ENCODE data around the gene ARRB1.

DNA sequence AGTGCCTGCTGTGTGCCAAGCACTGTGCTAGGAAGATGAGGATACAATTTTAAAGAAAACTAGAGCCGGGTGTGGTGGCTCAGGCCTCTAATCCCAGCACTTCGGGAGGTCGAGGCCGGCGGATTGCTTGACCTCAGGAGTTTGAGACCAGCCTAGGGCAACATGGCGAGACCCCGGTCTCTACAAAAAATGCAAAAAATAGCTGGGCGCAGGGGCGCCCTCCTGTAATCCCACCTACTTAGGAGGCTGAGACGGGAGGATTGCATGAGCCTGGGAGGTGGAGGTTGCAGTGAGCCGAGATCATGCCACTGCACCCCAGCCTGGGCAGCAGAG, 102.6 kb downstream of the ARRB1 start:
- TF ChIP-seq, protein P1, sequence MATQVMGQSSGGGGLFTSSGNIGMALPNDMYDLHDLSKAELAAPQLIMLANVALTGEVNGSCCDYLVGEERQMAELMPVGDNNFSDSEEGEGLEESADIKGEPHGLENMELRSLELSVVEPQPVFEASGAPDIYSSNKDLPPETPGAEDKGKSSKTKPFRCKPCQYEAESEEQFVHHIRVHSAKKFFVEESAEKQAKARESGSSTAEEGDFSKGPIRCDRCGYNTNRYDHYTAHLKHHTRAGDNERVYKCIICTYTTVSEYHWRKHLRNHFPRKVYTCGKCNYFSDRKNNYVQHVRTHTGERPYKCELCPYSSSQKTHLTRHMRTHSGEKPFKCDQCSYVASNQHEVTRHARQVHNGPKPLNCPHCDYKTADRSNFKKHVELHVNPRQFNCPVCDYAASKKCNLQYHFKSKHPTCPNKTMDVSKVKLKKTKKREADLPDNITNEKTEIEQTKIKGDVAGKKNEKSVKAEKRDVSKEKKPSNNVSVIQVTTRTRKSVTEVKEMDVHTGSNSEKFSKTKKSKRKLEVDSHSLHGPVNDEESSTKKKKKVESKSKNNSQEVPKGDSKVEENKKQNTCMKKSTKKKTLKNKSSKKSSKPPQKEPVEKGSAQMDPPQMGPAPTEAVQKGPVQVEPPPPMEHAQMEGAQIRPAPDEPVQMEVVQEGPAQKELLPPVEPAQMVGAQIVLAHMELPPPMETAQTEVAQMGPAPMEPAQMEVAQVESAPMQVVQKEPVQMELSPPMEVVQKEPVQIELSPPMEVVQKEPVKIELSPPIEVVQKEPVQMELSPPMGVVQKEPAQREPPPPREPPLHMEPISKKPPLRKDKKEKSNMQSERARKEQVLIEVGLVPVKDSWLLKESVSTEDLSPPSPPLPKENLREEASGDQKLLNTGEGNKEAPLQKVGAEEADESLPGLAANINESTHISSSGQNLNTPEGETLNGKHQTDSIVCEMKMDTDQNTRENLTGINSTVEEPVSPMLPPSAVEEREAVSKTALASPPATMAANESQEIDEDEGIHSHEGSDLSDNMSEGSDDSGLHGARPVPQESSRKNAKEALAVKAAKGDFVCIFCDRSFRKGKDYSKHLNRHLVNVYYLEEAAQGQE (tag by site-specific recombination; IDR thresholded peaks at IDR 0.05): no peak
- TF ChIP-seq ZEB2 (tag by site-specific recombination; IDR thresholded peaks at IDR 0.05) (no peak), RBAK (tag by site-specific recombination; IDR thresholded peaks at IDR 0.05) (no peak), ZNF768 (tag by site-specific recombination; IDR thresholded peaks at IDR 0.05) (no peak)
- TF ChIP-seq, protein P2, sequence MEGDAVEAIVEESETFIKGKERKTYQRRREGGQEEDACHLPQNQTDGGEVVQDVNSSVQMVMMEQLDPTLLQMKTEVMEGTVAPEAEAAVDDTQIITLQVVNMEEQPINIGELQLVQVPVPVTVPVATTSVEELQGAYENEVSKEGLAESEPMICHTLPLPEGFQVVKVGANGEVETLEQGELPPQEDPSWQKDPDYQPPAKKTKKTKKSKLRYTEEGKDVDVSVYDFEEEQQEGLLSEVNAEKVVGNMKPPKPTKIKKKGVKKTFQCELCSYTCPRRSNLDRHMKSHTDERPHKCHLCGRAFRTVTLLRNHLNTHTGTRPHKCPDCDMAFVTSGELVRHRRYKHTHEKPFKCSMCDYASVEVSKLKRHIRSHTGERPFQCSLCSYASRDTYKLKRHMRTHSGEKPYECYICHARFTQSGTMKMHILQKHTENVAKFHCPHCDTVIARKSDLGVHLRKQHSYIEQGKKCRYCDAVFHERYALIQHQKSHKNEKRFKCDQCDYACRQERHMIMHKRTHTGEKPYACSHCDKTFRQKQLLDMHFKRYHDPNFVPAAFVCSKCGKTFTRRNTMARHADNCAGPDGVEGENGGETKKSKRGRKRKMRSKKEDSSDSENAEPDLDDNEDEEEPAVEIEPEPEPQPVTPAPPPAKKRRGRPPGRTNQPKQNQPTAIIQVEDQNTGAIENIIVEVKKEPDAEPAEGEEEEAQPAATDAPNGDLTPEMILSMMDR (tag by site-specific recombination; IDR thresholded peaks at IDR 0.05): no peak
- TF ChIP-seq, protein P3, sequence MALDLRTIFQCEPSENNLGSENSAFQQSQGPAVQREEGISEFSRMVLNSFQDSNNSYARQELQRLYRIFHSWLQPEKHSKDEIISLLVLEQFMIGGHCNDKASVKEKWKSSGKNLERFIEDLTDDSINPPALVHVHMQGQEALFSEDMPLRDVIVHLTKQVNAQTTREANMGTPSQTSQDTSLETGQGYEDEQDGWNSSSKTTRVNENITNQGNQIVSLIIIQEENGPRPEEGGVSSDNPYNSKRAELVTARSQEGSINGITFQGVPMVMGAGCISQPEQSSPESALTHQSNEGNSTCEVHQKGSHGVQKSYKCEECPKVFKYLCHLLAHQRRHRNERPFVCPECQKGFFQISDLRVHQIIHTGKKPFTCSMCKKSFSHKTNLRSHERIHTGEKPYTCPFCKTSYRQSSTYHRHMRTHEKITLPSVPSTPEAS (tag by site-specific recombination; IDR thresholded peaks at IDR 0.05): no peak
